PC-9 (cell line): ENCODE data around the gene PMS2. TPM values are rescaled to one million over a fixed set of nuclear protein-coding genes. Genes with fewer than 3 reads are reported as not detected.
A peak's percentile ranks its signal among the peaks of the same experiment; 100 is the strongest.

ENCODE experiments used
- BruUV-seq: library from RNA; stranded (reverse); fragments of 400-500 nt; replicated peaks from 2 replicates; lab custom pipeline; 2021; lab: Mats Ljungman, UMichigan
- CTCF ChIA-PET: fragments of 300-600 bp; sonication (Branson Sonifier 250); formaldehyde crosslinking; loops from one replicate; lab custom pipeline; 2022; ENCODE audit warnings: antibody characterized with exemption; lab: Charles Lee
- POLR2A ChIA-PET: fragments of 300-600 bp; sonication (Branson Sonifier 250); formaldehyde crosslinking; loops from one replicate; lab custom pipeline; 2022; ENCODE audit warnings: antibody characterized with exemption; ENCODE audit not compliant: unreplicated experiment; lab: Charles Lee
- DNase-seq, 2 experiments: peaks; one replicate each; pipeline versions ENCODE4 v3.0.0 to v3.0.0-alpha.2; 2015 to 2022; ENCODE audit warnings: mixed read lengths in 1 of 2
- H2AFZ ChIP-seq: fragments of 200-600 bp; sonication (generic); 2 replicates; pipeline ENCODE4 v1.8.1; 2017; ENCODE audit warnings: antibody characterized with exemption
- H3F3A ChIP-seq: fragments of 200-600 bp; sonication (generic); 2 replicates; pipeline ENCODE4 v1.8.1; 2017; ENCODE audit warnings: antibody characterized with exemption, mild to moderate bottlenecking, low read depth; ENCODE audit not compliant: insufficient read depth
- H3K27ac ChIP-seq: fragments of 200-600 bp; sonication (generic); 2 replicates; pipeline ENCODE4 v1.6.1; 2016; ENCODE audit warnings: mixed run types
- H3K27me3 ChIP-seq: fragments of 200-600 bp; sonication (generic); 2 replicates; pipeline ENCODE4 v1.6.1; 2016; ENCODE audit warnings: low read depth, mixed run types; ENCODE audit not compliant: insufficient read depth
- H3K36me3 ChIP-seq: fragments of 200-600 bp; sonication (generic); 2 replicates; pipeline ENCODE4 v1.6.1; 2016; ENCODE audit warnings: low read depth, mixed run types
- H3K4me1 ChIP-seq: fragments of 200-600 bp; sonication (generic); replicated peaks from 2 replicates; pipeline ENCODE4 v1.6.1; 2016; ENCODE audit warnings: mixed run types; ENCODE audit not compliant: insufficient read depth
- H3K4me2 ChIP-seq: fragments of 200-600 bp; sonication (generic); 2 replicates; pipeline ENCODE4 v1.6.1; 2017; ENCODE audit warnings: mixed run types
- H3K4me3 ChIP-seq: fragments of 200-600 bp; sonication (generic); 2 replicates; pipeline ENCODE4 v1.6.1; 2016; ENCODE audit warnings: mixed run types
- H3K79me2 ChIP-seq: fragments of 200-600 bp; sonication (generic); 2 replicates; pipeline ENCODE4 v1.6.1; 2017; ENCODE audit warnings: low read depth, mixed run types
- H3K9me2 ChIP-seq: fragments of 200-600 bp; sonication (generic); 2 replicates; pipeline ENCODE4 v1.8.1; 2017; ENCODE audit warnings: mild to moderate bottlenecking; ENCODE audit not compliant: insufficient read depth
- H3K9me3 ChIP-seq: fragments of 200-600 bp; sonication (generic); 2 replicates; pipeline ENCODE4 v1.8.1; 2016; ENCODE audit warnings: low read depth; ENCODE audit not compliant: insufficient read depth
- H4K20me1 ChIP-seq: fragments of 200-600 bp; sonication (generic); 2 replicates; pipeline ENCODE4 v1.8.1; 2017; ENCODE audit not compliant: insufficient read depth
- EZH2 ChIP-seq: fragments of 200-600 bp; sonication (generic); IDR thresholded peaks from 2 replicates; pipeline ENCODE4 v1.8.0; 2017; ENCODE audit warnings: antibody characterized with exemption, low read depth
- intact Hi-C: fragments of 100-400 bp; cut with micrococcal nuclease; formaldehyde crosslinking; loops from one replicate; pipeline ENCODE4 v1.10.0; 2022; ENCODE audit not compliant: unreplicated experiment
- total RNA-seq: library from RNA; stranded (reverse); gene quantifications from 2 replicates; pipeline ENCODE4 v1.2.3, GENCODE V29; 2021
- TF ChIP-seq, protein P1 (sequence below): fragments of 200-600 bp; sonication (generic); conservative IDR thresholded peaks from 2 replicates; pipeline ENCODE4 v1.6.1; 2017; ENCODE audit warnings: mixed run types, antibody characterized with exemption, mild to moderate bottlenecking, moderate library complexity

Gene PMS2
- total RNA-seq, 1 experiment from 2014 or later = 32.1 TPM

DNA sequence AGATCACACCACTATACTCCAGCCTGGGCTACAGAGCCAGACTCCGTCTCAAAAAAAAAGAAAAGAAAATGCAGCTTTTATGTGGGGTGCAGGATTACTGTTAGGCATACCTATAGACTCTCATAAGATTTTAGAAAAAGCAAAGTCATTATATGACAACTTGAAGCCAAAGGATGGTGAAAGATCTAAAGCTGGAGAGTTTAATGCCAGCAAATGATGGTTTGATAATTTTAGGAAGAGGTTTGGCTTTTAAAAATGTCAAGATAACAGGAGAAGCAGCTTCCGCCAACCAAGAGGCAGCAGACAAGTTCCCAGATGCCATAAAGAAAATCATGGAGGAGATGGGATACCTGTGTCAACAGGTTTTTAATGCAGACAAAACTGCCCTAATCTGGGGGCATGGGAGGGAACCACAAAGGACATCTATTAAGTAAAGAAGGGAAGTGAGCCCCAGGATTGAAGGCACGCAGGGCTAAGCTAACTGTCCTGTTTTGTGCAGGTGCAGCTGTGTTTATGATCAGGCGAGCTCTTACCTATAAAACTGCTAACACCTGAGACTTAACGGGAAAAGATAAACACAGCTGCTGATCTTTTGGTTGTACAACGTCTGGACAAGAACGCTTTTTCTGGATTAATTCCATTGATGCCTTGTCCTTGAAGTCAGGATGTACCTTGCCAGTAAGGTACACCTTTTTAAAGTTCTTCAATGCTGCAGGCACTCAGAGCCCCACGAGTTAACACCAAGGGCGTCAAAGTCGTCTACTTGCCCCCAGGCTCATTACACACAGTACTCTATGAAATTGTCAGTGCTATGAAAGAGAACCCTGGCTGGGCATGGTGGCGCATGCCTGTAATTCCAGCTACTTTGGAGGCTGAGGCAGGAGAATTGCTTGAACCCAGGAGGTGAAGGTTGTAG, 11.8 kb upstream of the PMS2 start:
- H3K9me3 ChIP-seq = no peaks in the 10 kb centered on the region
- no peak for DNase-seq
- H3K27ac ChIP-seq = peak overlapping the region; percentile 16; the same call in 1 of the 2 replicates
- H3K4me3 ChIP-seq = no peak overlapping the region
- TF ChIP-seq, protein P1, sequence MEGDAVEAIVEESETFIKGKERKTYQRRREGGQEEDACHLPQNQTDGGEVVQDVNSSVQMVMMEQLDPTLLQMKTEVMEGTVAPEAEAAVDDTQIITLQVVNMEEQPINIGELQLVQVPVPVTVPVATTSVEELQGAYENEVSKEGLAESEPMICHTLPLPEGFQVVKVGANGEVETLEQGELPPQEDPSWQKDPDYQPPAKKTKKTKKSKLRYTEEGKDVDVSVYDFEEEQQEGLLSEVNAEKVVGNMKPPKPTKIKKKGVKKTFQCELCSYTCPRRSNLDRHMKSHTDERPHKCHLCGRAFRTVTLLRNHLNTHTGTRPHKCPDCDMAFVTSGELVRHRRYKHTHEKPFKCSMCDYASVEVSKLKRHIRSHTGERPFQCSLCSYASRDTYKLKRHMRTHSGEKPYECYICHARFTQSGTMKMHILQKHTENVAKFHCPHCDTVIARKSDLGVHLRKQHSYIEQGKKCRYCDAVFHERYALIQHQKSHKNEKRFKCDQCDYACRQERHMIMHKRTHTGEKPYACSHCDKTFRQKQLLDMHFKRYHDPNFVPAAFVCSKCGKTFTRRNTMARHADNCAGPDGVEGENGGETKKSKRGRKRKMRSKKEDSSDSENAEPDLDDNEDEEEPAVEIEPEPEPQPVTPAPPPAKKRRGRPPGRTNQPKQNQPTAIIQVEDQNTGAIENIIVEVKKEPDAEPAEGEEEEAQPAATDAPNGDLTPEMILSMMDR = no peak
- TF ChIP-seq EZH2 = no peak
- no peak overlapping the region for H2AFZ ChIP-seq
- intact Hi-C loops = no loop called here
- H3K4me2 ChIP-seq = no peak overlapping the region
- CTCF ChIA-PET = no interaction called here
- peaks cover 11% of the 10 kb centered on the region; the same call in 1 of the 2 replicates for H4K20me1 ChIP-seq
- POLR2A ChIA-PET = no interaction called here
- BruUV-seq = no TSS peak
- H3F3A ChIP-seq = peaks cover 60% of the 10 kb centered on the region
- H3K9me2 ChIP-seq = no peaks in the 10 kb centered on the region
- H3K79me2 ChIP-seq = peaks cover 33% of the 10 kb centered on the region
- H3K27me3 ChIP-seq = no peaks in the 10 kb centered on the region
- peaks cover 31% of the 10 kb centered on the region for H3K4me1 ChIP-seq
- H3K36me3 ChIP-seq = peaks cover 79% of the 10 kb centered on the region

DNA sequence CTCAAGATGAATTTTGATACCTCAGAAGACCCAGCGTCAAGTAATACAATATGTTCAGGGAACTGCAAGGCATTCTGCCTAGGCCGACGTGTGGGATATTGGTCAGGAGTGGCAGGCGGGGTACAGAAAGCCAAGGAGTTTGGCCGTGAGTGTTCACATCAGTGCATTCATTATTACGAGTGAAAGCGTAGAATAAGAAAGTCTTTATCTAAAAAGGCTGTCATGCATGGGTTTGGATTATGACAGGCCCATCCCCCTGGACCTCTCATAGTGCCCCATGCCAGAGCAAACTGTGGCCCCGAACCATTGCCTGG, 7.8 kb upstream of the PMS2 start:
- Histone ChIP-seq H3F3A (peaks cover 56% of the 10 kb centered on the region), H3K27ac (peak overlapping the region; percentile 90), H3K79me2 (peaks cover 58% of the 10 kb centered on the region), H3K27me3 (no peaks in the 10 kb centered on the region), H3K4me1 (peaks cover 35% of the 10 kb centered on the region), H3K36me3 (peaks cover 73% of the 10 kb centered on the region), H3K4me3 (no peak overlapping the region), H4K20me1 (peaks cover 5% of the 10 kb centered on the region; the same call in 1 of the 2 replicates), H2AFZ (no peak overlapping the region), H3K9me2 (no peaks in the 10 kb centered on the region), H3K9me3 (no peaks in the 10 kb centered on the region), H3K4me2 (0 out of 2 replicates have a peak overlapping the region, but pooled peaks have one; percentile 32)
- CTCF ChIA-PET = interaction anchor here (0.7 kb wide), 1 partner anchor 151 kb away, joined by 5 read pairs; no protein-coding TSS in a partner anchor
- intact Hi-C loops = no loop called here
- DNase-seq = no peak
- TF ChIP-seq EZH2 = no peak
- TF ChIP-seq, protein P1 = no peak
- POLR2A ChIA-PET = no interaction called here
- BruUV-seq = no TSS peak

DNA sequence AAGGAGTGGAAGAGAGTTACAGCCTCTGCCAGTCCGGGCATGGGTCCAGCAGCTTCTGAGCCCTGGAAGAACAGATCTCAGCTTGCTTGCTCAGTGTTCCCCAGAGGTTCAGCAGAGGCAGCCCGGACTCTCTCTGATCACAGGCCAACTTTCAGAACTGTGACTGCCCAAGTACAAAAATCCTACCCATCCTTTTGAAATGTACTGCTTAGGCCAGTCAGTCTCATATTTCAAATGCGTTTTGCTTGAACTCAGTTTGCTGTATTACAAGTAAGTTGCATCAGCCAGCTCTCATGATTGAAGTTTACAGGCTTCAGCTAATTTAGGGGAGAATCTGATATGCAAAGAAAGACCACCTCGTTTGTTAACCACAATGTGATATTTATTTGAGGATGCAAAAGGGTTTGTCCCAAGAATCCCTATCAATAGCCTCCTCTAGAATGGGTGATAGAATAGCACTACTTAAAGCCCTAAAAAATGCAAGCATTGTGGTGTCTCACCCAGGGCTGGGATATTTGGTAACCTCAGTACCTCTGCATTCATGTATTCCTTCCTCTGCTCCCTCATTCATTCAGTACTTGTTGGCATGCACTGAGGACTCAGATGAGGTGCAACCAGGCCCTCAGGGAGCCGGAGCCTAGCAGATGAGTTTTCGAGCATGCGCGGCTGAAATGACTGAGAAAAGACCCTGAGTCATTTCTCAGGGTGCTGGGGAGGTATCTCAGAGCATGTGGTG, 7.2 kb upstream of the PMS2 start:
- H3F3A ChIP-seq = peaks cover 52% of the 10 kb centered on the region

More for the DNA sequence above, 7.2 kb upstream of the PMS2 start:
- H3K4me3 ChIP-seq = no peak overlapping the region
- ChIA-PET POLR2A (interaction anchor here (0.5 kb wide), 1 partner anchor 18 kb away, joined by 7 read pairs; no protein-coding TSS in a partner anchor), CTCF (no interaction called here)
- peak overlapping the region; percentile 90 for H3K27ac ChIP-seq
- H3K36me3 ChIP-seq = peaks cover 73% of the 10 kb centered on the region
- intact Hi-C loops = no loop called here
- BruUV-seq = no TSS peak
- no peaks in the 10 kb centered on the region for H3K27me3 ChIP-seq
- no peaks in the 10 kb centered on the region for H3K9me3 ChIP-seq
- no peak for DNase-seq
- H3K9me2 ChIP-seq = no peaks in the 10 kb centered on the region
- peak overlapping the region; percentile 32 for H3K4me2 ChIP-seq
- TF ChIP-seq, protein P1 = no peak
- no peak for TF ChIP-seq EZH2
- no peak overlapping the region for H2AFZ ChIP-seq
- H3K4me1 ChIP-seq = peaks cover 35% of the 10 kb centered on the region
- peaks cover 59% of the 10 kb centered on the region for H3K79me2 ChIP-seq
- H4K20me1 ChIP-seq = peaks cover 5% of the 10 kb centered on the region; the same call in 1 of the 2 replicates
